ENCODE data around the gene DOK3. TPM values are rescaled to one million over a fixed set of nuclear protein-coding genes. Genes with fewer than 3 reads are reported as not detected.

DOK3 gene
- total RNA-seq, 1 experiment from 2014 or later = 16.4 TPM

DNA sequence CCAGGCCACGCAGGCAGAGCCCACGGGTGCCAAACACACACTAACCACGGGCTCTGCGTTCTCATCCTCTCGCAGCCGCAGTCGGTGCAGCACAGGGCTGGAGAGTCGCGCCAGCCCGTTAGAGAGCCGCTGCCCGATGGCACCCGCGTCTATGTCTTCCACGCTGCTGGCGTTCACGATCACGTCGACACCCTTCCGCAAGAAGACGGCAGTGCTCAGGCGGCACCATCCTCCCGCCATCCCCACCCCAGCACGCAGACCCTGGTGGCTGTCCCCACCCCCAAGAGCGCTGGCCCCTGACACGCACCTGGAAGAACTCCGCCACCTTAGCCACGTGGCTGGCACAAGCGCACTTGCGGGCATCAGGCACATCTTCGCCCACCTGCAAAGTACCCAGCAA is 42.2 kb downstream of the DOK3 start:
- Histone ChIP-seq H3K79me2 (ENCODE audit: insufficient read depth, low read length) (peaks cover 24% of the 10 kb centered on the region; the same call in 1 of the 2 replicates), H2BK120ac (ENCODE audit: low read depth, low read length, poor library complexity, severe bottlenecking) (no peak overlapping the region)
- no CpG with 5 or more reads among the region's 31 CpGs for WGBS (ENCODE audit: extremely low coverage, insufficient read length, low lambda C conversion rate)

More for the DNA sequence above, 42.2 kb downstream of the DOK3 start:
- Histone ChIP-seq H2BK5ac (ENCODE audit: insufficient read length, low read length) (no peak overlapping the region), H3T11ph (ENCODE audit: low read length) (no peak overlapping the region), H3K27me3 (ENCODE audit: insufficient read depth, low read length) (no peaks in the 10 kb centered on the region), H3K23ac (ENCODE audit: insufficient read length, low read depth, low read length) (no peak overlapping the region), H3K79me1 (ENCODE audit: insufficient read depth, low read depth, low read length, poor library complexity, severe bottlenecking) (peaks cover 10% of the 10 kb centered on the region), H4K91ac (ENCODE audit: insufficient read length, low read depth, low read length) (no peak overlapping the region), H3K4me2 (ENCODE audit: insufficient read depth, insufficient read length, low read length) (no peak overlapping the region), H3K4ac (ENCODE audit: low read depth, low read length) (no peak overlapping the region), H2AK5ac (ENCODE audit: insufficient read length, low read length) (no peak overlapping the region), H3K4me1 (ENCODE audit: insufficient read depth, low read length) (peaks cover 14% of the 10 kb centered on the region; the same call in 1 of the 2 replicates), H3K9ac (ENCODE audit: extremely low read depth, insufficient read length, low read length) (no peak overlapping the region), H2BK15ac (ENCODE audit: low read depth, low read length) (no peak overlapping the region), H2BK20ac (ENCODE audit: low read depth, low read length, poor library complexity, severe bottlenecking) (no peak overlapping the region), H4K8ac (replicated peaks; ENCODE audit: insufficient read length, low read depth, low read length) (no peak overlapping the region), H3K56ac (ENCODE audit: insufficient read length, low read depth, low read length) (no peak overlapping the region), H2BK12ac (ENCODE audit: insufficient read length, low read depth, low read length) (no peak overlapping the region), H3K27ac (ENCODE audit: insufficient read length, low read depth, low read length) (no peak overlapping the region), H2AFZ (ENCODE audit: low read length) (no peak overlapping the region), H3K9me3 (ENCODE audit: control insufficient read depth, low read depth, low read length) (no peaks in the 10 kb centered on the region), H3K18ac (ENCODE audit: insufficient read length, low read depth, low read length) (no peak overlapping the region), H3K14ac (ENCODE audit: insufficient read depth, low read length) (no peak overlapping the region), H3K23me2 (ENCODE audit: insufficient read length, low read depth, low read length, poor library complexity, severe bottlenecking) (peaks cover 4% of the 10 kb centered on the region), H4K5ac (ENCODE audit: insufficient read length, low read depth, low read length) (no peak overlapping the region), H4K20me1 (ENCODE audit: control insufficient read depth, insufficient read depth, insufficient read length) (no peaks in the 10 kb centered on the region)
- Mint-ChIP-seq H3K4me3 (no peak overlapping the region), H3K4me1 (peaks cover 17 to 39% of the 10 kb centered on the region in 2 experiments), H3K27me3 (ENCODE audit: low read depth) (no peaks in the 10 kb centered on the region), H3K36me3 (ENCODE audit: insufficient read depth in 1 of 3, low read depth in 3 of 3) (peaks cover 62 to 90% (median 88%) of the 10 kb centered on the region in 3 experiments), H3K9me3 (peaks cover 2 to 11% of the 10 kb centered on the region in 2 experiments; a peak in 1 of 5 replicates), H3K27ac (no peak overlapping the region; a peak in 1 of 7 replicates)
- TF ChIP-seq, protein P1, sequence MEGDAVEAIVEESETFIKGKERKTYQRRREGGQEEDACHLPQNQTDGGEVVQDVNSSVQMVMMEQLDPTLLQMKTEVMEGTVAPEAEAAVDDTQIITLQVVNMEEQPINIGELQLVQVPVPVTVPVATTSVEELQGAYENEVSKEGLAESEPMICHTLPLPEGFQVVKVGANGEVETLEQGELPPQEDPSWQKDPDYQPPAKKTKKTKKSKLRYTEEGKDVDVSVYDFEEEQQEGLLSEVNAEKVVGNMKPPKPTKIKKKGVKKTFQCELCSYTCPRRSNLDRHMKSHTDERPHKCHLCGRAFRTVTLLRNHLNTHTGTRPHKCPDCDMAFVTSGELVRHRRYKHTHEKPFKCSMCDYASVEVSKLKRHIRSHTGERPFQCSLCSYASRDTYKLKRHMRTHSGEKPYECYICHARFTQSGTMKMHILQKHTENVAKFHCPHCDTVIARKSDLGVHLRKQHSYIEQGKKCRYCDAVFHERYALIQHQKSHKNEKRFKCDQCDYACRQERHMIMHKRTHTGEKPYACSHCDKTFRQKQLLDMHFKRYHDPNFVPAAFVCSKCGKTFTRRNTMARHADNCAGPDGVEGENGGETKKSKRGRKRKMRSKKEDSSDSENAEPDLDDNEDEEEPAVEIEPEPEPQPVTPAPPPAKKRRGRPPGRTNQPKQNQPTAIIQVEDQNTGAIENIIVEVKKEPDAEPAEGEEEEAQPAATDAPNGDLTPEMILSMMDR (conservative IDR thresholded peaks at IDR 0.05) = no peak
- DNase-seq = no peak
